ENCODE measurements around the gene RNU6-7.
A peak's percentile ranks its signal among the peaks of the same experiment; 100 is the strongest.

GRCh38 chr14:32200368-32201192 lies 1.3 kb upstream of the RNU6-7 start:
- TF ChIP-seq EP300 (IDR thresholded peaks at IDR 0.05; ENCODE audit: borderline replicate concordance in 1 of 2, control insufficient read depth in 1 of 2, low read depth in 2 of 2, low read length in 2 of 2) (peak; percentile 45 to 90; a peak in 3 of 4 replicates), POLR2A (IDR thresholded peaks at IDR 0.05; ENCODE audit: low read depth, low read length) (no peak), ZZZ3 (IDR thresholded peaks at IDR 0.05; ENCODE audit: control insufficient read depth, insufficient read length, low read depth) (no peak), BMI1 (IDR thresholded peaks at IDR 0.05; ENCODE audit: borderline replicate concordance) (0 out of 2 replicates have a peak, but pooled peaks have one; percentile 46), ESRRA (IDR thresholded peaks at IDR 0.05; ENCODE audit: low read length) (no peak), POLR2AphosphoS2 (IDR thresholded peaks at IDR 0.05; ENCODE audit: low read depth, low read length) (no peak), TAF1 (IDR thresholded peaks at IDR 0.05; ENCODE audit: borderline replicate concordance, low read depth, low read length) (no peak), CHD2 (IDR thresholded peaks at IDR 0.05; ENCODE audit: borderline replicate concordance, low read depth, low read length) (peak; percentile 53; the same call in 1 of the 2 replicates), POLR2AphosphoS5 (IDR thresholded peaks at IDR 0.05; ENCODE audit: low read length) (no peak)
- TF ChIP-seq, protein P1, sequence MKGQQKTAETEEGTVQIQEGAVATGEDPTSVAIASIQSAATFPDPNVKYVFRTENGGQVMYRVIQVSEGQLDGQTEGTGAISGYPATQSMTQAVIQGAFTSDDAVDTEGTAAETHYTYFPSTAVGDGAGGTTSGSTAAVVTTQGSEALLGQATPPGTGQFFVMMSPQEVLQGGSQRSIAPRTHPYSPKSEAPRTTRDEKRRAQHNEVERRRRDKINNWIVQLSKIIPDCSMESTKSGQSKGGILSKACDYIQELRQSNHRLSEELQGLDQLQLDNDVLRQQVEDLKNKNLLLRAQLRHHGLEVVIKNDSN (IDR thresholded peaks at IDR 0.05; ENCODE audit: borderline replicate concordance, extremely low read length, insufficient read depth, low read depth, low read length): no peak
- TF ChIP-seq, protein P2, sequence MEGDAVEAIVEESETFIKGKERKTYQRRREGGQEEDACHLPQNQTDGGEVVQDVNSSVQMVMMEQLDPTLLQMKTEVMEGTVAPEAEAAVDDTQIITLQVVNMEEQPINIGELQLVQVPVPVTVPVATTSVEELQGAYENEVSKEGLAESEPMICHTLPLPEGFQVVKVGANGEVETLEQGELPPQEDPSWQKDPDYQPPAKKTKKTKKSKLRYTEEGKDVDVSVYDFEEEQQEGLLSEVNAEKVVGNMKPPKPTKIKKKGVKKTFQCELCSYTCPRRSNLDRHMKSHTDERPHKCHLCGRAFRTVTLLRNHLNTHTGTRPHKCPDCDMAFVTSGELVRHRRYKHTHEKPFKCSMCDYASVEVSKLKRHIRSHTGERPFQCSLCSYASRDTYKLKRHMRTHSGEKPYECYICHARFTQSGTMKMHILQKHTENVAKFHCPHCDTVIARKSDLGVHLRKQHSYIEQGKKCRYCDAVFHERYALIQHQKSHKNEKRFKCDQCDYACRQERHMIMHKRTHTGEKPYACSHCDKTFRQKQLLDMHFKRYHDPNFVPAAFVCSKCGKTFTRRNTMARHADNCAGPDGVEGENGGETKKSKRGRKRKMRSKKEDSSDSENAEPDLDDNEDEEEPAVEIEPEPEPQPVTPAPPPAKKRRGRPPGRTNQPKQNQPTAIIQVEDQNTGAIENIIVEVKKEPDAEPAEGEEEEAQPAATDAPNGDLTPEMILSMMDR (IDR thresholded peaks at IDR 0.05 in 2 of 3, conservative IDR thresholded peaks at IDR 0.05 in 1 of 3; ENCODE audit: control insufficient read depth in 2 of 3, extremely low read depth in 1 of 3, insufficient read depth in 1 of 3, low read depth in 3 of 3, low read length in 3 of 3): no peak
- TF ChIP-seq, protein P3, sequence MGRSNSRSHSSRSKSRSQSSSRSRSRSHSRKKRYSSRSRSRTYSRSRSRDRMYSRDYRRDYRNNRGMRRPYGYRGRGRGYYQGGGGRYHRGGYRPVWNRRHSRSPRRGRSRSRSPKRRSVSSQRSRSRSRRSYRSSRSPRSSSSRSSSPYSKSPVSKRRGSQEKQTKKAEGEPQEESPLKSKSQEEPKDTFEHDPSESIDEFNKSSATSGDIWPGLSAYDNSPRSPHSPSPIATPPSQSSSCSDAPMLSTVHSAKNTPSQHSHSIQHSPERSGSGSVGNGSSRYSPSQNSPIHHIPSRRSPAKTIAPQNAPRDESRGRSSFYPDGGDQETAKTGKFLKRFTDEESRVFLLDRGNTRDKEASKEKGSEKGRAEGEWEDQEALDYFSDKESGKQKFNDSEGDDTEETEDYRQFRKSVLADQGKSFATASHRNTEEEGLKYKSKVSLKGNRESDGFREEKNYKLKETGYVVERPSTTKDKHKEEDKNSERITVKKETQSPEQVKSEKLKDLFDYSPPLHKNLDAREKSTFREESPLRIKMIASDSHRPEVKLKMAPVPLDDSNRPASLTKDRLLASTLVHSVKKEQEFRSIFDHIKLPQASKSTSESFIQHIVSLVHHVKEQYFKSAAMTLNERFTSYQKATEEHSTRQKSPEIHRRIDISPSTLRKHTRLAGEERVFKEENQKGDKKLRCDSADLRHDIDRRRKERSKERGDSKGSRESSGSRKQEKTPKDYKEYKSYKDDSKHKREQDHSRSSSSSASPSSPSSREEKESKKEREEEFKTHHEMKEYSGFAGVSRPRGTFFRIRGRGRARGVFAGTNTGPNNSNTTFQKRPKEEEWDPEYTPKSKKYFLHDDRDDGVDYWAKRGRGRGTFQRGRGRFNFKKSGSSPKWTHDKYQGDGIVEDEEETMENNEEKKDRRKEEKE (IDR thresholded peaks at IDR 0.05): no peak

All from GM12878 (cell line).